ENCODE data around the gene TERT. TPM values are rescaled to one million over a fixed set of nuclear protein-coding genes. Genes with fewer than 3 reads are reported as not detected.
"Not testable (repeated sequence)": the region's sequence is repeated elsewhere in the genome, so short reads cannot be mapped to it uniquely, and the experiment has no call there.

Gene TERT
- polyA plus RNA-seq, 4 donors: 0.18 to 0.39 (median 0.23) TPM

GRCh38 chr5:1280177-1281037 lies 14.5 kb downstream of the TERT start:
- no peak for DNase-seq (ENCODE audit: low read depth in 4 of 4, low spot score in 3 of 4)

- no peak for DNase-seq (ENCODE audit: low read depth in 4 of 4, low spot score in 3 of 4)
These were observed 15.3 kb downstream of the TERT start for GRCh38 chr5:1279443-1280151.

GRCh38 chr5:1278656-1279442 lies 16.0 kb downstream of the TERT start:
- no peak for DNase-seq (ENCODE audit: low read depth in 4 of 4, low spot score in 3 of 4)

GRCh38 chr5:1278216-1278615 lies 16.7 kb downstream of the TERT start:
- no peak for DNase-seq (ENCODE audit: low read depth in 4 of 4, low spot score in 3 of 4)

GRCh38 chr5:1277781-1278180 lies 17.1 kb downstream of the TERT start:
- DNase-seq (ENCODE audit: low read depth in 4 of 4, low spot score in 3 of 4): no peak

GRCh38 chr5:1277331-1277730 lies 17.5 kb downstream of the TERT start:
- DNase-seq (ENCODE audit: low read depth in 4 of 4, low spot score in 3 of 4): no peak

GRCh38 chr5:1276930-1277329 lies 17.9 kb downstream of the TERT start:
- no peak for DNase-seq (ENCODE audit: low read depth in 4 of 4, low spot score in 3 of 4)

GRCh38 chr5:1275397-1276391 lies 19.2 kb downstream of the TERT start:
- DNase-seq (ENCODE audit: low read depth in 4 of 4, low spot score in 3 of 4): not testable (repeated sequence)

- no peak for DNase-seq (ENCODE audit: low read depth in 4 of 4, low spot score in 3 of 4)
These were observed 20.4 kb downstream of the TERT start for GRCh38 chr5:1274471-1274870.

- no peak for DNase-seq (ENCODE audit: low read depth in 4 of 4, low spot score in 3 of 4)
These were observed 21.1 kb downstream of the TERT start for GRCh38 chr5:1273745-1274144.

GRCh38 chr5:1272201-1272600 lies 22.7 kb downstream of the TERT start:
- DNase-seq (ENCODE audit: low read depth in 4 of 4, low spot score in 3 of 4): no peak

GRCh38 chr5:1270933-1271914 lies 23.6 kb downstream of the TERT start:
- no peak for DNase-seq (ENCODE audit: low read depth in 4 of 4, low spot score in 3 of 4)

- DNase-seq (ENCODE audit: low read depth in 4 of 4, low spot score in 3 of 4): no peak
These were observed 24.4 kb downstream of the TERT start for GRCh38 chr5:1270426-1270825.

GRCh38 chr5:1268666-1269065 lies 26.2 kb downstream of the TERT start:
- no peak for DNase-seq (ENCODE audit: low read depth in 4 of 4, low spot score in 3 of 4)

- no peak for DNase-seq (ENCODE audit: low read depth in 4 of 4, low spot score in 3 of 4)
These were observed 26.8 kb downstream of the TERT start for GRCh38 chr5:1268056-1268455.

GRCh38 chr5:1267464-1267863 lies 27.4 kb downstream of the TERT start:
- DNase-seq (ENCODE audit: low read depth in 4 of 4, low spot score in 3 of 4): not testable (repeated sequence)

GRCh38 chr5:1266791-1267190 lies 28.1 kb downstream of the TERT start:
- DNase-seq (ENCODE audit: low read depth in 4 of 4, low spot score in 3 of 4): no peak

Data from right renal pelvis (tissue), 4 donors.